ENCODE results near the gene LRRFIP2.

GRCh38 chr3:37072892-37073291, 101.5 kb downstream of the LRRFIP2 start:
- TF ChIP-seq CTCF (IDR thresholded peaks at IDR 0.05) (no peak), POLR2A (IDR thresholded peaks at IDR 0.05) (no peak), EP300 (IDR thresholded peaks at IDR 0.05) (no peak)

Measured in upper lobe of left lung (tissue), 4 donors.